VCaP (cell line): ENCODE data around the gene ACTA2.

Experiments used
- H3K27ac ChIP-seq: fragments of 450-650 bp; 2 replicates; pipeline ENCODE4 v1.5.1; 2017
- CTCF ChIP-seq: fragments of 450-650 bp; conservative IDR thresholded peaks from 2 replicates; pipeline ENCODE4 v1.5.1; 2017; ENCODE audit warnings: mild to moderate bottlenecking, moderate library complexity

ACTA2 gene

DNA sequence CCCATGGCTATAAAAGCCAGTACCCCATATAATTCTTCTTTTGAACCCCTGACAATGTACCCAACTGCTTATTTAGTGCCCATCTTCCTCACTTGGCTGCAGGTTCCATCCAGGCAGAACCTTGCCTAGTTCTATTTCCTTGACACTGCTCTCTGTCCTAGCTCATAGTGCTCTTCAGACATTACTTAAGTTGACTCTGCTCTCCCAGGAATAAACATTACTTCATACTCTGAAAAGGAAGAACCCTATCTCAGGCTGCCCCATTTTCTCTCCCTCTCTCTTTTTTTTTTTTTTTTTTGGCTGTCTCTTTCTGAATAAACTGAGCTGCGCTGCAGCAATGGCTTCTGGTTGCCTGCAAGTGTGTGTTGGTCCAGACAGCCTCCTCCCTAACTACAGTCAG is 21.0 kb downstream of the ACTA2 start:
- TF ChIP-seq CTCF = no peak
- peak overlapping the region; percentile 66; the same call in 1 of the 2 replicates for H3K27ac ChIP-seq

DNA sequence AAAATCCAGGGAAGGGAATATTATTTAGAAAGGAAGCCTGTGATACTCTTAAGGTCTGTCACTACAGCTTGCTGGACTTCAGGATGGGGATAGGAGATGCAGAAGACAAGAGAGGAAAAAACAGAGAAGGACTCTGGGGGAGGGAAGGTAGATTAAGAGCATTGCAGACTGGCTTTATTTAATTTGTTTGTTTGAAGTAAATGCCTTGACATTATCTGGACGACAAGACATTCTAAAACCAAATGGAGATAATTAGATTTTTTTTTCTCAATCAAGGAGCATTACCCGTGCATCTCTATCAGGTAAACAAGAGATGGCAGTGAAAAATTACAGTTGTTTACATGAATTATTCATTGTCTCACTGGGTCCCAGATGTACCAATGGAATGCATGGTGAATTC is 24.3 kb downstream of the ACTA2 start:
- no peak for TF ChIP-seq CTCF
- no peak overlapping the region for H3K27ac ChIP-seq

- H3K27ac ChIP-seq = no peak overlapping the region
- no peak for TF ChIP-seq CTCF
Observed at GRCh38 chr10:88927416-88927690, 25.2 kb downstream of the ACTA2 start.

DNA sequence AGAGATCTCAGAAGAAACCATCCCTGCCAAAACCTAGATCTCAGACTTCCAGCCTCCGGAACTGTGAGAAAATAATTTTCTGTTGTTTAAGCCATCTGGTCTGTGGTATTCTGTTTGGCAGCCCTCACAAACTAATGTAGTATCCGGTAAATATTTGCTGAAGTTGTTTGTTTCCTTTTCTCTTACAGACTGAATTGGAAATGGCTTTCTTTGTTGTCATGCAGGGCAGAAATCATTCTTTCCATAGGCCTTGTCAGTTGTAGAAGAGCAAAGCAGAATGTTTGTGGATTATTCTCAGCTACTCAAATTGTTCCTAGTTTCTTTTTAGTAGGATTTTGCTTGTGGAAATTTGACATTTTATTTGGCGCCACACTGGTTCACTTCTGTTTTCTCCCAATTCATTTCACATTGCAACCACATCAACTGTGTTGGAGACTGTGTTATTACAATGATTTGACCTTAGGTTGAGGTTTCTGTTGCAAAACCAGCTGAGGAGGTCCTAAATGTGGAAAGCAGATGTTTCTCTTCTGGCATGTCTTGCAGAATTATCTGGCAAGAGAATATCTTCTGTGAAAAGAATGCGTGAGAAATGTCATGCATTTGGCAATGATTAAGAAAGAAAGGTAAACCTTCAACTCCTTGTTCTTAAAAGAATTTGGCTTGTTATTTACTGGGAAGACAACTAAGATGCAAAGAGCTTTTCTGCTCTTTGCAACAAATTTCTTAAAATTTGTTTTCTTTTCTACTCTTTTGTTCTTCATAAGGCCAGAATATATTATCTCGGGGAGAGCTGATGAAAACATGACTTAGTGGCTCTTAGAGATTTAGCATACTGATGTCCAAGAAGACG is 25.8 kb downstream of the ACTA2 start:
- no peak for TF ChIP-seq CTCF
- H3K27ac ChIP-seq = peak overlapping the region; percentile 14; the same call in 1 of the 2 replicates

DNA sequence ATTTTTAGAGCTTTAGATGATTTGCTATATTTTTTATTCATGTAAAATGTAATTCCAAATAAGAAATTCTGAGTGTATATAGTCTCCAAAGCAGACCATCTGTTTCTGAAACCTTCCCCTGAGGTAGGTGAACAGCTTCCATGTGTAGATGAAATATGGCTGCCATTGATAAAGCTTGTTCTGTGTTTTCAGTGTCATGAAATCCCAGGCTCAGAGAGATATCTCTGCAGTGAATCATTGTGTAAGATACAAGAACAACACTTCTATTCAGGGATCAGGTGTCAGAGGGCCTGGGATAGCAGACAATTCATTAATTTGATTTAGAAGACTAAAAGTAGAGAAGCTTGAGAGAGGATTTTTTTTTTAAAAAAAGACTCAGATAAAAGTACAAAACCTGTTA is 29.1 kb downstream of the ACTA2 start:
- no peak overlapping the region for H3K27ac ChIP-seq
- no peak for TF ChIP-seq CTCF

- TF ChIP-seq CTCF = no peak
- H3K27ac ChIP-seq = no peak overlapping the region
Observed at GRCh38 chr10:88922041-88922440, 30.5 kb downstream of the ACTA2 start.

DNA sequence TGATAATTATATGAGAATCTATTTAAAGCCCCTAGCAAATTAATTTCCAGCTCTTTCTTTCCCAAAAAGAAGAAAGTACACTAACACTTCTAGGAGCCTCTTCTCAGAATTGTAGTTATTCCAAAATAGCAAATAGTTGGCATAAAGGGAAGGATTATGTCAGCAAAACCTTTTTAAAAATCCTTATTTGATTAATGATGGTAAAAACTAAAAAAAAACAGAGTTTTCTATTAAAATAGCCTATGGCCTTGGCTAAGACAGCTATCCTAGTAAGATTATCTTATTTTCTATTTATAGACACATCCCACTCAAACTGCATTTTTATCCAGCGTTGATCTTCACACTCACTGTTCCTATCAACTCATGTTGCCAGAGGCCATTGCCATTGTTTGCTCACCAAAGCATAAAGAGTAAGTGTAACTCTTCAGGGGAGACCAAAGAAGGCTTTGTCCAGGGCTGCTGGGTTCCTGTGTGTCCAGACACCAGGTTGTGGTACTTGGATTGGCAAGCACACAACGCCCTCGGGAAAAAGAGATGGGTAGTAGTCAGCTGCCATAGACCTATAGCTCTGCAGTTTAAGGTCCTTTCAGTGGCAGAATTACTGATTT is 31.5 kb downstream of the ACTA2 start:
- H3K27ac ChIP-seq = no peak overlapping the region
- no peak for TF ChIP-seq CTCF
